ENCODE data around the gene TMEM165. TPM values are rescaled to one million over a fixed set of nuclear protein-coding genes. Genes with fewer than 3 reads are reported as not detected.
"Not testable (repeated sequence)": the region's sequence is repeated elsewhere in the genome, so short reads cannot be mapped to it uniquely, and the experiment has no call there.

TMEM165 gene
- total and polyA plus RNA-seq, 2 donors (not counting 1 experiment from before 2014, with no cell fraction given) = 26.3 to 110 TPM

DNA sequence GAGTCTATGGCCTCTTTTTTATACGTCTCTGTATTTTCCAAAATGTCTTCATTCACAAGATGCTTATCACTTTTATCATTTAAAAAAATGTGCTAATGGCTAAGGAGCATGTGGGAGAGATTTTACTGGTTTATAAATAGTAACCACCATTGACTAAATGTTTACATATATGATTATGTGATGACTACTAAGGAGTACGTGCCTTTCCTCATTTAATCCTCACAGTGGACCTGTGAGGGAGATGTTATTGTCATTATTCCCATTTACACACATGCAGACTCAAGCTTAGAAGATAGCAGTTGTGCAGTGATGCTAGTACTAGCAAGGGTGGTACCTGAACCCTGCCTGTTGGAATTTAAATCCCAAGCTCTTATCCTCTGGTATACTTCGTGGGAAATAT, 47.3 kb upstream of the TMEM165 start:
- H3K9ac ChIP-seq (ENCODE audit: low read length) = no peak overlapping the region
- H3K4me1 Mint-ChIP-seq = peaks cover 10% of the 10 kb centered on the region
- CTCF ChIA-PET = interaction anchor here (1.6 to 4.2 kb wide), 2 partner anchors 47 to 199 kb away, joined by 4 to 29 read pairs; partner anchors contain the start of gene TMEM165
- no peaks in the 10 kb centered on the region for H3K9me3 Mint-ChIP-seq (ENCODE audit: insufficient read depth)
- H3K9me3 ChIP-seq (ENCODE audit: control extremely low read depth in 1 of 3, control insufficient read depth in 2 of 3, insufficient read depth in 1 of 3, low read length in 2 of 3) = peaks cover 0 to 3% (median 0%) of the 10 kb centered on the region in 3 donors
- H3K4me1 ChIP-seq (ENCODE audit: control insufficient read depth in 2 of 2, insufficient read depth in 2 of 2, low read length in 2 of 2) = peaks cover 4 to 9% of the 10 kb centered on the region in 2 donors
- no CpG with 5 or more reads among the region's 3 CpGs for WGBS (ENCODE audit: insufficient coverage)
- no peak overlapping the region for H3K4me3 ChIP-seq (ENCODE audit: control extremely low read depth in 1 of 5, extremely low read depth in 1 of 5, insufficient read depth in 1 of 5, low read depth in 2 of 5, low read length in 4 of 5)
- no peak overlapping the region for H3K4me2 ChIP-seq (replicated peaks; ENCODE audit: low read depth, low read length, poor library complexity, severe bottlenecking)
- no peak overlapping the region for H3K27ac ChIP-seq (ENCODE audit: low read length in 2 of 2)
- no peak overlapping the region for H3K27ac Mint-ChIP-seq
- intact Hi-C loops (cut with micrococcal nuclease) = loop anchor here (5.0 kb wide), 1 partner anchor 599 kb away; the partner anchor contains the start of gene CEP135
- H3K27me3 Mint-ChIP-seq = no peaks in the 10 kb centered on the region
- H3K36me3 ChIP-seq (replicated peaks in 1 of 2; ENCODE audit: control extremely low read depth in 1 of 2, control insufficient read depth in 1 of 2, extremely low read depth in 1 of 2, insufficient read depth in 2 of 2, low read length in 1 of 2) = no peaks in the 10 kb centered on the region
- H4K20me1 ChIP-seq (ENCODE audit: control insufficient read depth, insufficient read depth, low read length, poor library complexity, severe bottlenecking) = no peaks in the 10 kb centered on the region
- POLR2A ChIA-PET = no interaction called here
- TF ChIP-seq, protein P1, sequence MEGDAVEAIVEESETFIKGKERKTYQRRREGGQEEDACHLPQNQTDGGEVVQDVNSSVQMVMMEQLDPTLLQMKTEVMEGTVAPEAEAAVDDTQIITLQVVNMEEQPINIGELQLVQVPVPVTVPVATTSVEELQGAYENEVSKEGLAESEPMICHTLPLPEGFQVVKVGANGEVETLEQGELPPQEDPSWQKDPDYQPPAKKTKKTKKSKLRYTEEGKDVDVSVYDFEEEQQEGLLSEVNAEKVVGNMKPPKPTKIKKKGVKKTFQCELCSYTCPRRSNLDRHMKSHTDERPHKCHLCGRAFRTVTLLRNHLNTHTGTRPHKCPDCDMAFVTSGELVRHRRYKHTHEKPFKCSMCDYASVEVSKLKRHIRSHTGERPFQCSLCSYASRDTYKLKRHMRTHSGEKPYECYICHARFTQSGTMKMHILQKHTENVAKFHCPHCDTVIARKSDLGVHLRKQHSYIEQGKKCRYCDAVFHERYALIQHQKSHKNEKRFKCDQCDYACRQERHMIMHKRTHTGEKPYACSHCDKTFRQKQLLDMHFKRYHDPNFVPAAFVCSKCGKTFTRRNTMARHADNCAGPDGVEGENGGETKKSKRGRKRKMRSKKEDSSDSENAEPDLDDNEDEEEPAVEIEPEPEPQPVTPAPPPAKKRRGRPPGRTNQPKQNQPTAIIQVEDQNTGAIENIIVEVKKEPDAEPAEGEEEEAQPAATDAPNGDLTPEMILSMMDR (IDR thresholded peaks at IDR 0.05) = no peak
- no peak for TF ChIP-seq EZH2 (IDR thresholded peaks at IDR 0.05; ENCODE audit: borderline replicate concordance, insufficient read depth, low read depth, low read length, poor library complexity, severe bottlenecking)
- H2AFZ ChIP-seq (ENCODE audit: insufficient read depth, low read depth, low read length, poor library complexity, severe bottlenecking) = no peak overlapping the region
- H3K27me3 ChIP-seq (replicated peaks in 1 of 4; ENCODE audit: control extremely low read depth in 1 of 4, control insufficient read depth in 3 of 4, insufficient read depth in 4 of 4, low read length in 3 of 4) = no peaks in the 10 kb centered on the region
- no peaks in the 10 kb centered on the region for H3K79me2 ChIP-seq (ENCODE audit: control insufficient read depth, insufficient read depth, low read length)
- DNase-seq = no peak
- no peak overlapping the region for H3K4me3 Mint-ChIP-seq
- no peak for ATAC-seq (ENCODE audit: low read depth)

- H3K79me2 ChIP-seq (ENCODE audit: control insufficient read depth, insufficient read depth, low read length); ATAC-seq (ENCODE audit: low read depth); H3K4me3 Mint-ChIP-seq; POLR2A ChIA-PET; intact Hi-C loops (cut with micrococcal nuclease); H3K27ac Mint-ChIP-seq; H3K4me1 ChIP-seq (ENCODE audit: control insufficient read depth in 2 of 2, insufficient read depth in 2 of 2, low read length in 2 of 2); H3K9ac ChIP-seq (ENCODE audit: low read length); H3K27me3 Mint-ChIP-seq; H3K4me3 ChIP-seq (ENCODE audit: control extremely low read depth in 1 of 5, extremely low read depth in 1 of 5, insufficient read depth in 1 of 5, low read depth in 2 of 5, low read length in 4 of 5); H3K9me3 Mint-ChIP-seq (ENCODE audit: insufficient read depth); H3K4me1 Mint-ChIP-seq; H3K36me3 ChIP-seq (replicated peaks in 1 of 2; ENCODE audit: control extremely low read depth in 1 of 2, control insufficient read depth in 1 of 2, extremely low read depth in 1 of 2, insufficient read depth in 2 of 2, low read length in 1 of 2); H3K27ac ChIP-seq (ENCODE audit: low read length in 2 of 2); H3K9me3 ChIP-seq (ENCODE audit: control extremely low read depth in 1 of 3, control insufficient read depth in 2 of 3, insufficient read depth in 1 of 3, low read length in 2 of 3); H2AFZ ChIP-seq (ENCODE audit: insufficient read depth, low read depth, low read length, poor library complexity, severe bottlenecking); H3K4me2 ChIP-seq (replicated peaks; ENCODE audit: low read depth, low read length, poor library complexity, severe bottlenecking); DNase-seq; H3K27me3 ChIP-seq (replicated peaks in 1 of 4; ENCODE audit: control extremely low read depth in 1 of 4, control insufficient read depth in 3 of 4, insufficient read depth in 4 of 4, low read length in 3 of 4); H4K20me1 ChIP-seq (ENCODE audit: control insufficient read depth, insufficient read depth, low read length, poor library complexity, severe bottlenecking): not testable (repeated sequence)
- WGBS (ENCODE audit: insufficient coverage) = 97% methylated on average over 10 of the region's 10 CpGs
- CTCF ChIA-PET = interaction anchor here (0.7 kb wide), 1 partner anchor 39 kb away, joined by 4 read pairs; no protein-coding TSS in a partner anchor
These were observed 44.9 kb upstream of the TMEM165 start for GRCh38 chr4:55350870-55351269.

All from B cell (primary cell).